Measurements from ENCODE around the gene BAG1. TPM values are rescaled to one million over a fixed set of nuclear protein-coding genes. Genes with fewer than 3 reads are reported as not detected.

BAG1 gene
- total and polyA plus RNA-seq, 2 donors (not counting 1 experiment from before 2014, with no cell fraction given), result 19.7 to 60.2 TPM

DNA sequence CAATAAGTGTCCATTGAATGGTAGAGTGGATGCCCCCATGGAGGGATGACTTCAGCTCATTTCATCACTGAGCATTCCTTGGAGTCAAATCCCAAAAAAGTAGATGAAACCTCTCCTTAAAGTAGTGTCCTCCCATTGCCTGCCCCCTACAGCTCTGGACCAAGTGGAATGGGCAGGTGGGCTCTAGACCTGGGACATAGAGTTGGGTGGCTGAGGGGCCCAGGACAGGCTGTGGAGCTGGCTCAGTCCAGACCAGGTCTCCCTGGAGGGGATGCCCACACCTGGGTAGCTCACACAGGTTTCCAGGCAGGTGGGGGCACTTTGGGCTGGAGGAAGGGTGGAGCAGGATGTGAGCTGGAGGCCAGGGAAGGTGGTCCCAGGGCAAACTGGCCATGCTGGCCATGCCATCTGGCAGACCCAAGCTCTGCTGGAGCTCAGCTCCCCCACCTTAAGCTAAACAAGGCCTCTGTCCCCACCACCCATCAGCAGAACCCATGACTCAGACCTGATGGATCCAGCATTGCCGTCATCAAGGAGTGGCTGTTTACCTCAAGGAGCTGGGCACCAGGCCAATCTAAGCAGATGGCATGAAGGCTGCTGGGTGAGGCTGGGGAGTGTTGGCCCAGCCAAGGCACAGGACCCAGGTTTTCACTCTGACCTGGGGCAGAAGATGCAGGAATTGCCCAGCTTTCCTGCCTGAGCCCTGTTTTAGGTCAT is 30.7 kb downstream of the BAG1 start:
- Mint-ChIP-seq H3K4me1 (no peaks in the 10 kb centered on the region), H3K4me3 (no peak overlapping the region), H3K27me3 (peaks cover 13% of the 10 kb centered on the region), H3K9me3 (ENCODE audit: insufficient read depth) (no peaks in the 10 kb centered on the region), H3K27ac (no peak overlapping the region)
- no peaks in the 10 kb centered on the region for H3K4me1 ChIP-seq (ENCODE audit: control insufficient read depth in 2 of 2, insufficient read depth in 2 of 2, low read length in 2 of 2)
- no peaks in the 10 kb centered on the region for H3K36me3 ChIP-seq (replicated peaks in 1 of 2; ENCODE audit: control extremely low read depth in 1 of 2, control insufficient read depth in 1 of 2, extremely low read depth in 1 of 2, insufficient read depth in 2 of 2, low read length in 1 of 2)
- ATAC-seq (ENCODE audit: low read depth), result no peak
- H3K27me3 ChIP-seq (replicated peaks in 1 of 4; ENCODE audit: control extremely low read depth in 1 of 4, control insufficient read depth in 3 of 4, insufficient read depth in 4 of 4, low read length in 3 of 4), result peaks cover 0 to 8% (median 0%) of the 10 kb centered on the region in 4 experiments
- H3K9me3 ChIP-seq (ENCODE audit: control extremely low read depth in 1 of 3, control insufficient read depth in 2 of 3, insufficient read depth in 1 of 3, low read length in 2 of 3), result no peaks in the 10 kb centered on the region
- TF ChIP-seq EZH2 (IDR thresholded peaks at IDR 0.05; ENCODE audit: borderline replicate concordance, insufficient read depth, low read depth, low read length, poor library complexity, severe bottlenecking), result no peak
- TF ChIP-seq, protein P1, sequence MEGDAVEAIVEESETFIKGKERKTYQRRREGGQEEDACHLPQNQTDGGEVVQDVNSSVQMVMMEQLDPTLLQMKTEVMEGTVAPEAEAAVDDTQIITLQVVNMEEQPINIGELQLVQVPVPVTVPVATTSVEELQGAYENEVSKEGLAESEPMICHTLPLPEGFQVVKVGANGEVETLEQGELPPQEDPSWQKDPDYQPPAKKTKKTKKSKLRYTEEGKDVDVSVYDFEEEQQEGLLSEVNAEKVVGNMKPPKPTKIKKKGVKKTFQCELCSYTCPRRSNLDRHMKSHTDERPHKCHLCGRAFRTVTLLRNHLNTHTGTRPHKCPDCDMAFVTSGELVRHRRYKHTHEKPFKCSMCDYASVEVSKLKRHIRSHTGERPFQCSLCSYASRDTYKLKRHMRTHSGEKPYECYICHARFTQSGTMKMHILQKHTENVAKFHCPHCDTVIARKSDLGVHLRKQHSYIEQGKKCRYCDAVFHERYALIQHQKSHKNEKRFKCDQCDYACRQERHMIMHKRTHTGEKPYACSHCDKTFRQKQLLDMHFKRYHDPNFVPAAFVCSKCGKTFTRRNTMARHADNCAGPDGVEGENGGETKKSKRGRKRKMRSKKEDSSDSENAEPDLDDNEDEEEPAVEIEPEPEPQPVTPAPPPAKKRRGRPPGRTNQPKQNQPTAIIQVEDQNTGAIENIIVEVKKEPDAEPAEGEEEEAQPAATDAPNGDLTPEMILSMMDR (IDR thresholded peaks at IDR 0.05), result no peak
- H3K27ac ChIP-seq (ENCODE audit: low read length in 2 of 2), result no peak overlapping the region
- CTCF ChIA-PET, result interaction anchor here (0.5 to 1.9 kb wide), 3 partner anchors 7 to 115 kb away, joined by 3 to 10 read pairs (median 4); no protein-coding TSS in a partner anchor
- WGBS (ENCODE audit: insufficient coverage), result 67% methylated on average over 1 of the region's 1 CpG
- no peak for DNase-seq
- H3K9ac ChIP-seq (ENCODE audit: low read length), result no peak overlapping the region
- no peak overlapping the region for H3K4me3 ChIP-seq (ENCODE audit: control extremely low read depth in 1 of 5, extremely low read depth in 1 of 5, insufficient read depth in 1 of 5, low read depth in 2 of 5, low read length in 4 of 5)
- POLR2A ChIA-PET, result interaction anchor here (0.8 kb wide), 1 partner anchor 151 kb away, joined by 3 read pairs; no protein-coding TSS in a partner anchor
- no peaks in the 10 kb centered on the region for H3K79me2 ChIP-seq (ENCODE audit: control insufficient read depth, insufficient read depth, low read length)
- no peaks in the 10 kb centered on the region for H4K20me1 ChIP-seq (ENCODE audit: control insufficient read depth, insufficient read depth, low read length, poor library complexity, severe bottlenecking)
- H2AFZ ChIP-seq (ENCODE audit: insufficient read depth, low read depth, low read length, poor library complexity, severe bottlenecking), result no peak overlapping the region
- no peak overlapping the region for H3K4me2 ChIP-seq (replicated peaks; ENCODE audit: low read depth, low read length, poor library complexity, severe bottlenecking)
- intact Hi-C loops (cut with micrococcal nuclease), result no loop called here

DNA sequence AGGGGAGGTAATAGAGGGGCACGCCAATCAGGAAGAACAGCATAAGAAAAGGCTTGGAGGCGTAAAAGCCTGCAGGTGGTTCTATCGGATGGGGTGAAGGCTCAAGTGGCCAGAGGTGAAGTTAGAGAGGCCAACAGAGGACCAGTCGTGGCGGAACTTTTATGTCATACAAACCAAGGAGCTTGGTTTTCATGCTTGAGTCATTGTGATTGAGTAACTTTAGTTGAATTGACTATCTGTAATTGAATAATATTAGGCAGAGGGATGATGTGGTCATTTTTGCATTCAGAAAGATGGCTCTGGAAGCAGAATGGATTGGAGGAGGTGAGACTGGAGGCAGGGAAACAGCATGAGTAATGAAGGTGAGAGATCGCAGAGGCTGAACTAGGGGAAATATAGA is 31.7 kb downstream of the BAG1 start:
- Histone ChIP-seq H4K20me1 (ENCODE audit: control insufficient read depth, insufficient read depth, low read length, poor library complexity, severe bottlenecking) (no peaks in the 10 kb centered on the region), H3K27ac (ENCODE audit: low read length in 2 of 2) (no peak overlapping the region), H3K9me3 (ENCODE audit: control extremely low read depth in 1 of 3, control insufficient read depth in 2 of 3, insufficient read depth in 1 of 3, low read length in 2 of 3) (no peaks in the 10 kb centered on the region), H3K36me3 (replicated peaks in 1 of 2; ENCODE audit: control extremely low read depth in 1 of 2, control insufficient read depth in 1 of 2, extremely low read depth in 1 of 2, insufficient read depth in 2 of 2, low read length in 1 of 2) (no peaks in the 10 kb centered on the region), H3K27me3 (replicated peaks in 1 of 4; ENCODE audit: control extremely low read depth in 1 of 4, control insufficient read depth in 3 of 4, insufficient read depth in 4 of 4, low read length in 3 of 4) (peaks cover 0 to 8% (median 0%) of the 10 kb centered on the region in 4 experiments), H3K9ac (ENCODE audit: low read length) (no peak overlapping the region), H3K4me2 (replicated peaks; ENCODE audit: low read depth, low read length, poor library complexity, severe bottlenecking) (no peak overlapping the region), H2AFZ (ENCODE audit: insufficient read depth, low read depth, low read length, poor library complexity, severe bottlenecking) (no peak overlapping the region), H3K4me3 (ENCODE audit: control extremely low read depth in 1 of 5, extremely low read depth in 1 of 5, insufficient read depth in 1 of 5, low read depth in 2 of 5, low read length in 4 of 5) (no peak overlapping the region), H3K4me1 (ENCODE audit: control insufficient read depth in 2 of 2, insufficient read depth in 2 of 2, low read length in 2 of 2) (no peaks in the 10 kb centered on the region), H3K79me2 (ENCODE audit: control insufficient read depth, insufficient read depth, low read length) (no peaks in the 10 kb centered on the region)
- intact Hi-C loops (cut with micrococcal nuclease), result no loop called here
- H3K27ac Mint-ChIP-seq, result no peak overlapping the region
- no peak for DNase-seq
- peaks cover 2% of the 10 kb centered on the region for H3K4me1 Mint-ChIP-seq
- no peaks in the 10 kb centered on the region for H3K9me3 Mint-ChIP-seq (ENCODE audit: insufficient read depth)
- ChIA-PET POLR2A (no interaction called here), CTCF (interaction anchor here (1.6 kb wide), 1 partner anchor 26 kb away, joined by 4 read pairs; no protein-coding TSS in a partner anchor)
- H3K4me3 Mint-ChIP-seq, result no peak overlapping the region
- ATAC-seq (ENCODE audit: low read depth), result no peak
- H3K27me3 Mint-ChIP-seq, result peaks cover 13% of the 10 kb centered on the region
- TF ChIP-seq, protein P1 (IDR thresholded peaks at IDR 0.05), result no peak
- TF ChIP-seq EZH2 (IDR thresholded peaks at IDR 0.05; ENCODE audit: borderline replicate concordance, insufficient read depth, low read depth, low read length, poor library complexity, severe bottlenecking), result no peak
- 99% methylated on average over 4 of the region's 6 CpGs for WGBS (ENCODE audit: insufficient coverage)

Measured in B cell (primary cell).